MM.1S (cell line): ENCODE measurements around the gene SP6.

ENCODE experiments used
- DNase-seq: peaks from one replicate; pipeline ENCODE4 v3.0.0-alpha.2; 2015
- H2AFZ ChIP-seq: fragments of 300-600 bp; sonication (generic); 2 replicates; pipeline ENCODE4 v1.6.0; 2016; ENCODE audit warnings: antibody characterized with exemption, low read length
- H3F3A ChIP-seq: fragments of 300-600 bp; sonication (generic); 2 replicates; pipeline ENCODE4 v1.6.1; 2016; ENCODE audit warnings: mild to moderate bottlenecking, antibody characterized with exemption, low read length, moderate library complexity, mixed read lengths; ENCODE audit not compliant: insufficient read depth
- H3K27ac ChIP-seq: fragments of 300-600 bp; sonication (generic); 2 replicates; pipeline ENCODE4 v1.5.1; 2016; ENCODE audit warnings: mild to moderate bottlenecking, low read length
- H3K27me3 ChIP-seq: fragments of 300-600 bp; sonication (generic); replicated peaks from 2 replicates; pipeline ENCODE4 v1.6.0; 2016; ENCODE audit warnings: low read length; ENCODE audit not compliant: insufficient read depth
- H3K36me3 ChIP-seq: fragments of 300-600 bp; sonication (generic); replicated peaks from 2 replicates; pipeline ENCODE4 v1.6.1; 2016; ENCODE audit warnings: mild to moderate bottlenecking, low read length, mixed read lengths; ENCODE audit not compliant: insufficient read depth
- H3K4me1 ChIP-seq: fragments of 300-600 bp; sonication (generic); 2 replicates; pipeline ENCODE4 v1.6.1; 2016; ENCODE audit warnings: low read length, mixed read lengths
- H3K4me2 ChIP-seq: fragments of 300-600 bp; sonication (generic); 2 replicates; pipeline ENCODE4 v1.6.0; 2016; ENCODE audit warnings: low read depth, low read length
- H3K4me3 ChIP-seq: fragments of 300-600 bp; sonication (generic); 2 replicates; pipeline ENCODE4 v1.5.1; 2016; ENCODE audit warnings: low read length, mixed read lengths
- H3K79me2 ChIP-seq: fragments of 300-600 bp; sonication (generic); 2 replicates; pipeline ENCODE4 v1.6.1; 2016; ENCODE audit warnings: mixed run types, low read length, mixed read lengths
- H3K9ac ChIP-seq: fragments of 300-600 bp; sonication (generic); 2 replicates; pipeline ENCODE4 v1.6.1; 2016; ENCODE audit warnings: low read length, mixed read lengths
- H3K9me2 ChIP-seq: fragments of 300-600 bp; sonication (generic); replicated peaks from 2 replicates; pipeline ENCODE4 v1.6.1; 2016; ENCODE audit warnings: mild to moderate bottlenecking, low read length, mixed read lengths; ENCODE audit not compliant: insufficient read depth
- H3K9me3 ChIP-seq: fragments of 300-600 bp; sonication (generic); replicated peaks from 2 replicates; pipeline ENCODE4 v1.6.1; 2016; ENCODE audit warnings: mild to moderate bottlenecking, low read length, mixed read lengths; ENCODE audit not compliant: insufficient read depth
- H4K20me1 ChIP-seq: fragments of 300-600 bp; sonication (generic); 2 replicates; pipeline ENCODE4 v1.6.1; 2016; ENCODE audit warnings: mild to moderate bottlenecking, low read length, moderate library complexity, mixed read lengths; ENCODE audit not compliant: insufficient read depth
- EZH2 ChIP-seq: fragments of 300-600 bp; sonication (generic); optimal IDR thresholded peaks from 2 replicates; pipeline ENCODE3; 2017; ENCODE audit warnings: low read depth, mild to moderate bottlenecking, antibody characterized with exemption, low read length, mixed read lengths
- EZH2phosphoT487 ChIP-seq: fragments of 300-600 bp; sonication (generic); IDR thresholded peaks from 2 replicates; pipeline ENCODE4 v1.6.1; 2018; ENCODE audit warnings: antibody characterized with exemption, low read length
- TF ChIP-seq, protein P1 (sequence below): fragments of 300-600 bp; sonication (generic); IDR thresholded peaks from 2 replicates; pipeline ENCODE4 v1.5.1; 2016; ENCODE audit warnings: antibody characterized with exemption, low read length, mixed read lengths

SP6 gene

DNA sequence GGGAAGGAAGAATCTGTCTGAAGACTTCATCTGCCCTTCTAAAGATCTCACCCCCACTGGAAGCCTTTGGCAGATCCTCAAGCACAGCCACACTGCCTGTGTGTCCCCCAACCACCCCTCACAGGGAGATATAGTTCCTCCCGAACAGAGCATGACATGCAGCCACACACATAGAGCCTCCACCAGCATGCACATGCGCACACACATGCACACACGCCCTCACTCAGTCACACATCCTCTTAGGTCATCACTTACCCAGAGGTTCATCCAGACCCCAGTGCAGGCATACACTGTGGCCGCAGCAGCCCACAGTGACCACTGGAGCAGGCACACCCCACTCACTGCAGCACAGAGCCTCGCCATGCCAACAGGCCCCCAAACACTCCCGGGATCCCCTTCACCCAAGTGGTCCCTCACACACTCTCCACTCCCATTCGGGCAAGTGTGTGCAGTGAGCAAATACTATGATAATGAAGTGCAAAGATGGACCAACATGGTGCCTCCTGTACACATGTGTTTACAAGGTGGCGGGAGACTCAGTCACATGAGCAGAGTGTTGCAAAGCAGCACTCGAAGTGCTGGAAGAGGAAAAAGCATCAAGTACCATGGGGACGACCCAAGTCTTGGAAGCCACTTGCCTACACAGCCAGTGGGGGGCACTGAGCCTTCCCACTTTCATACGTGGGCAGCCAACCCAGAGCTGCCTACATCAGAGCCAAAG is 17.0 kb upstream of the SP6 start:
- no peak for TF ChIP-seq EZH2phosphoT487
- TF ChIP-seq, protein P1, sequence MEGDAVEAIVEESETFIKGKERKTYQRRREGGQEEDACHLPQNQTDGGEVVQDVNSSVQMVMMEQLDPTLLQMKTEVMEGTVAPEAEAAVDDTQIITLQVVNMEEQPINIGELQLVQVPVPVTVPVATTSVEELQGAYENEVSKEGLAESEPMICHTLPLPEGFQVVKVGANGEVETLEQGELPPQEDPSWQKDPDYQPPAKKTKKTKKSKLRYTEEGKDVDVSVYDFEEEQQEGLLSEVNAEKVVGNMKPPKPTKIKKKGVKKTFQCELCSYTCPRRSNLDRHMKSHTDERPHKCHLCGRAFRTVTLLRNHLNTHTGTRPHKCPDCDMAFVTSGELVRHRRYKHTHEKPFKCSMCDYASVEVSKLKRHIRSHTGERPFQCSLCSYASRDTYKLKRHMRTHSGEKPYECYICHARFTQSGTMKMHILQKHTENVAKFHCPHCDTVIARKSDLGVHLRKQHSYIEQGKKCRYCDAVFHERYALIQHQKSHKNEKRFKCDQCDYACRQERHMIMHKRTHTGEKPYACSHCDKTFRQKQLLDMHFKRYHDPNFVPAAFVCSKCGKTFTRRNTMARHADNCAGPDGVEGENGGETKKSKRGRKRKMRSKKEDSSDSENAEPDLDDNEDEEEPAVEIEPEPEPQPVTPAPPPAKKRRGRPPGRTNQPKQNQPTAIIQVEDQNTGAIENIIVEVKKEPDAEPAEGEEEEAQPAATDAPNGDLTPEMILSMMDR = no peak
- no peak for TF ChIP-seq EZH2
- no peaks in the 10 kb centered on the region for H4K20me1 ChIP-seq
- no peaks in the 10 kb centered on the region for H3K9me3 ChIP-seq
- H3K36me3 ChIP-seq = no peaks in the 10 kb centered on the region
- H3K4me1 ChIP-seq = peaks cover 12% of the 10 kb centered on the region
- no peaks in the 10 kb centered on the region for H3K79me2 ChIP-seq
- H3F3A ChIP-seq = peaks cover 5% of the 10 kb centered on the region; the same call in 1 of the 2 replicates
- no peak overlapping the region for H3K9ac ChIP-seq
- H3K4me2 ChIP-seq = no peak overlapping the region
- H3K27ac ChIP-seq = no peak overlapping the region
- H3K4me3 ChIP-seq = no peak overlapping the region
- peaks cover 81% of the 10 kb centered on the region for H3K27me3 ChIP-seq
- H2AFZ ChIP-seq = no peak overlapping the region
- DNase-seq = no peak
- no peaks in the 10 kb centered on the region for H3K9me2 ChIP-seq

DNA sequence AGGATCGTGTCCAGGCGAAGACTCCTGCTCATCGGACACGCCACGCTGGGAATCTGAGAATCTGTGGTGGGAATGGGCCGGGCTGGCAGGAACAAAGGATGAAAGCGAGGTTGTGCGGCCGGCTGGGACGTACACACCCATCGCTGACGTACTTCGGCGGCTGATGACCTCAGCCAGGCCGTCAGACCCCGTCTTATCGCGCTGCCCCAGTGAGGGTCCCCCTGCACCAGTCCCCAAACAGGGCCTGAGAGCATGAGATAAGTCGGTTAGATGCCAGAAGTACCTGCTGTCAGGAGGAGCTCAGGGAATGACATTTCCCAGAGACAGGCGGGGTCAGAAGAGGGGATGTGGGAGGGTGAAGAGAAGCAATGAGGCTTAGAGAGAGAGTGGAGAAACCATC is 16.0 kb upstream of the SP6 start:
- Histone ChIP-seq H3K9me2 (no peaks in the 10 kb centered on the region), H3K27ac (no peak overlapping the region), H3K4me3 (no peak overlapping the region), H3F3A (peaks cover 5% of the 10 kb centered on the region; the same call in 1 of the 2 replicates), H3K27me3 (peaks cover 77% of the 10 kb centered on the region), H3K9me3 (no peaks in the 10 kb centered on the region), H2AFZ (no peak overlapping the region), H4K20me1 (no peaks in the 10 kb centered on the region), H3K4me2 (no peak overlapping the region), H3K9ac (no peak overlapping the region), H3K4me1 (peaks cover 12% of the 10 kb centered on the region), H3K79me2 (no peaks in the 10 kb centered on the region), H3K36me3 (no peaks in the 10 kb centered on the region)
- no peak for DNase-seq
- TF ChIP-seq, protein P1 = no peak
- TF ChIP-seq EZH2phosphoT487 = no peak
- no peak for TF ChIP-seq EZH2

DNA sequence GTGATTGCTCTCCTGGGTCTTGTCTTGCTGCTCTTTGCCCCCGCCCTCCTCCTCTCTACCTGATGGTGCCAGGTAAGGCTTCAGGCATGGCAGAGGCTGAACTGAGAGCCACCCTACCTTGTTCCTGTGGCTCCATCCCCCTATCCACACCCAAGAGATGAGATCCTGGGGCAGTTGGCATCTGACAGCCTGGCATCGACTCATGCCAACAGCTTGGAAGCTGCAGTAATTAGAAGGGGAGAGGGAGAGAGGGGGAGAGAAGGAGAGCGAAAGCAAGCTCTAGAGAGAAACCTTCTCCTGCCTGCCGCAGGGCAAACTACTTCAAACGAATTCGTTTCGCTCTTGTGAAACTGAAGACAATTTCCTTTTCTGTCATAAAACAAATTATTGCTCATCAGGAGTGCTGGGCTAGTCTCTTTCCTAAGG is 13.8 kb upstream of the SP6 start:
- DNase-seq = peak; percentile 55
- Histone ChIP-seq H3K9me2 (no peaks in the 10 kb centered on the region), H3K27me3 (peaks cover 70% of the 10 kb centered on the region), H3K9ac (no peak overlapping the region), H3F3A (peaks cover 5% of the 10 kb centered on the region; the same call in 1 of the 2 replicates), H3K4me1 (peaks cover 12% of the 10 kb centered on the region), H3K4me2 (peak overlapping the region; percentile 87), H3K27ac (0 out of 2 replicates have a peak overlapping the region, but pooled peaks have one; percentile 2), H2AFZ (peak overlapping the region; percentile 28; the same call in 1 of the 2 replicates), H3K4me3 (peak overlapping the region; percentile 50; the same call in 1 of the 2 replicates), H3K79me2 (no peaks in the 10 kb centered on the region), H3K9me3 (no peaks in the 10 kb centered on the region), H4K20me1 (no peaks in the 10 kb centered on the region), H3K36me3 (no peaks in the 10 kb centered on the region)
- no peak for TF ChIP-seq EZH2phosphoT487
- TF ChIP-seq, protein P1 = no peak
